Measurements from ENCODE around the gene CRISPLD2.

Gene CRISPLD2

GRCh38 chr16:84929421-84930297 lies 109.9 kb downstream of the CRISPLD2 start:
- no peak for TF ChIP-seq ZFX (IDR thresholded peaks at IDR 0.05; ENCODE audit: borderline replicate concordance)
- no peak for TF ChIP-seq CTCF (IDR thresholded peaks at IDR 0.05)
- no peak overlapping the region for H3K27ac ChIP-seq

- no peak for TF ChIP-seq CTCF (IDR thresholded peaks at IDR 0.05)
- no peak for TF ChIP-seq ZFX (IDR thresholded peaks at IDR 0.05; ENCODE audit: borderline replicate concordance)
- H3K27ac ChIP-seq = no peak overlapping the region
Observed at GRCh38 chr16:84930298-84931106, 110.7 kb downstream of the CRISPLD2 start.

GRCh38 chr16:84931107-84931494 lies 111.3 kb downstream of the CRISPLD2 start:
- no peak for TF ChIP-seq CTCF (IDR thresholded peaks at IDR 0.05)
- no peak for TF ChIP-seq ZFX (IDR thresholded peaks at IDR 0.05; ENCODE audit: borderline replicate concordance)
- no peak overlapping the region for H3K27ac ChIP-seq

- no peak for TF ChIP-seq CTCF (IDR thresholded peaks at IDR 0.05)
- TF ChIP-seq ZFX (IDR thresholded peaks at IDR 0.05; ENCODE audit: borderline replicate concordance) = no peak
- no peak overlapping the region for H3K27ac ChIP-seq
Observed at GRCh38 chr16:84931506-84931905, 111.7 kb downstream of the CRISPLD2 start.

DNA sequence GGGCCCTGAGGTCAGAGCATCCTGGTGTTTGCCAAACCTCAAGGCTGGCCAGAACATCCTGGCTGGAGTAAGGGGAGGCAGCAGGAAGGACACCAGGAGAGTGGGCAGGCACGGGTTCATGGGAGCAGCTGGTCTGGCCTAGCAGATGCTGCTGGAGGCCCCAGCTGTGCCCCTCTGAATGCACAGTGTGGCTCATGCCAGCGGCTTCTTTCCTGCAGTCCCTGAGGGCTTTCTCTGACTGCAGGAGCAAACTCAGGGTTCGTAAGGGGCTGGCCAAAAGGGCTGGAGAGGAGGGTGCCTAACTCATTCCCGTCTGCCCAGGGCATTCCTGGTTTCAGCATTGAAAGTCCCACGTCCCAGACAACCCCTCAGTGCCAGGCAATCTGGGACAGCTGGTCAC lies 112.9 kb downstream of the CRISPLD2 start:
- TF ChIP-seq ZFX (IDR thresholded peaks at IDR 0.05; ENCODE audit: borderline replicate concordance) (no peak), CTCF (IDR thresholded peaks at IDR 0.05) (no peak)
- no peak overlapping the region for H3K27ac ChIP-seq

DNA sequence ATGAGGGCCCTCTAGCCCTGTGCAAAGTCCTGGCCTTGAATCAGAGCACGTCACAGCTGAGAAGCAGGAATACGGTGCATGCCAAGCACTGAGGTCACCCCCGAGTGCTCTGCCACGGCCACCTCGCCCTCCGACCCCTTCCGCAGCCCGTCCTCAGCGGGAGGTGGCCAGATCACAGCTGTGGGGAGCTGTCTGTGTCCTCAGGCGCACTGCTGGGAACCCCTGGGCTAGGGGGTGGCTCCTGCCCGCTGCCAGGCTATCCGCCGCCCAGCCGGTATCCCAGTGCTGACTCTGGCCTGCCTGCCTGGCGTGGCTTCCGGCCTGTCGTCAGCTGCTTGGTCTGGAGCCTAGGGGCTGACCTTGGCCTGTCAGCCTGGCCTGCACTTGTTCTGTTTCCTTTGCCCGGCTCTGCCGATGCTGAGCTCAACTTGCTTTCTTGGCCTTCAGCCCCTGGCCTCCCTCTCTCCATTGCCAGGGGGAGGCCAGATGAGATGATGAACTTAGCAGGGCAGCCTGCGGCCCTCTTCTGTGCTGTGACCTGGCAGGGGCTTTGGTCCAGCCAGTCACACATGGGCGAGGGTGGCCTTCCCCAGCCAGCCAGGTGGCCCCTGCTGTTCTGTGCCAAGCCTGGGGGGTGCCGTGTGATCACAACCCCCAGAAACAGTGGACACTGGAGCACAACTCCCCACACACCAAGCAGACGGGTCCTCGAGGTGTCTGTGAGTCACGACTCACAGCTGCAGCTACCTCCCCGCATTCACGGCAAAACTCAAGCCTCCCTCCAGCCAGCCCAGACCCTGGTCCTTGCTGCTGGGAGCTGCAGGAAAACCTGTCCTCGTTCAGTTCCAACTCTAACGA lies 114.2 kb downstream of the CRISPLD2 start:
- no peak for TF ChIP-seq ZFX (IDR thresholded peaks at IDR 0.05; ENCODE audit: borderline replicate concordance)
- no peak for TF ChIP-seq CTCF (IDR thresholded peaks at IDR 0.05)
- no peak overlapping the region for H3K27ac ChIP-seq

Data from 22Rv1 (cell line).